ENCODE data around the gene VCPKMT.

Gene VCPKMT

GRCh38 chr14:50116181-50116956, at the start of gene VCPKMT:
TSS of gene VCPKMT (minus strand) at chr14:50116572. CDS start at chr14:50116552, 20 bp downstream.
- DNase-seq, result peak; percentile 96 to 97

GRCh38 chr14:50156111-50156510, 39.7 kb upstream of the VCPKMT start:
- no peak for DNase-seq

- DNase-seq, result no peak
Observed at GRCh38 chr14:50148799-50149198, 32.4 kb upstream of the VCPKMT start.

GRCh38 chr14:50139192-50139591, 22.8 kb upstream of the VCPKMT start:
- DNase-seq, result no peak

GRCh38 chr14:50127802-50128201, 11.4 kb upstream of the VCPKMT start:
- DNase-seq, result no peak

- DNase-seq, result no peak
Observed at GRCh38 chr14:50123062-50123461, 6.7 kb upstream of the VCPKMT start.

GRCh38 chr14:50122291-50122690, 5.9 kb upstream of the VCPKMT start:
- no peak for DNase-seq

- DNase-seq, result no peak
Observed at GRCh38 chr14:50121486-50121885, 5.1 kb upstream of the VCPKMT start.

- DNase-seq, result no peak
Observed at GRCh38 chr14:50117456-50117855, 1.1 kb upstream of the VCPKMT start.

GRCh38 chr14:50116966-50117365, 594 bp upstream of the VCPKMT start:
- DNase-seq, result no peak

GRCh38 chr14:50113381-50114035, 2.9 kb downstream of the VCPKMT start:
- no peak for DNase-seq

GRCh38 chr14:50110323-50111037, 5.9 kb downstream of the VCPKMT start:
- no peak for DNase-seq

- no peak for DNase-seq
Observed at GRCh38 chr14:50109342-50109741, 7.0 kb downstream of the VCPKMT start.

- no peak for DNase-seq
Observed at GRCh38 chr14:50107850-50108249, 8.5 kb downstream of the VCPKMT start.

GRCh38 chr14:50106178-50106577, 10.2 kb downstream of the VCPKMT start:
- DNase-seq, result no peak

- DNase-seq, result no peak
Observed at GRCh38 chr14:50103558-50103957, 12.8 kb downstream of the VCPKMT start.

GRCh38 chr14:50101417-50101816, 15.0 kb downstream of the VCPKMT start:
- no peak for DNase-seq

- no peak for DNase-seq
Observed at GRCh38 chr14:50100805-50101204, 15.6 kb downstream of the VCPKMT start.

GRCh38 chr14:50099335-50099734, 17.0 kb downstream of the VCPKMT start:
- no peak for DNase-seq

GRCh38 chr14:50095895-50096294, 20.5 kb downstream of the VCPKMT start:
- no peak for DNase-seq

GRCh38 chr14:50094056-50094755, 22.2 kb downstream of the VCPKMT start:
- DNase-seq, result no peak

GRCh38 chr14:50093496-50093895, 22.9 kb downstream of the VCPKMT start:
- DNase-seq, result no peak

- no peak for DNase-seq
Observed at GRCh38 chr14:50092006-50092555, 24.3 kb downstream of the VCPKMT start.
